Thoracic aorta (tissue), 2 donors: ENCODE measurements around the gene AKAP6. TPM values are rescaled to one million over a fixed set of nuclear protein-coding genes. Genes with fewer than 3 reads are reported as not detected.

Source experiments
- ATAC-seq: fragments of 150-250 bp; one replicate; pipeline ENCODE4 v1.8.0; 2017; ENCODE audit warnings: low read depth; ENCODE audit not compliant: insufficient number of reproducible peaks, low FRiP score
- DNase-seq: peaks from one replicate; pipeline ENCODE4 v3.0.0-alpha.2; 2020; ENCODE audit warnings: low spot score
- H3K27ac ChIP-seq, 2 donors: fragments of 200-600 bp; sonication (generic); 1 replicate in 1 of 2; 2 replicates in 1 of 2; pipeline ENCODE4 v1.5.1; 2016; ENCODE audit warnings: mild to moderate bottlenecking in 2 of 2, moderate library complexity in 2 of 2
- H3K27me3 ChIP-seq: fragments of 200-600 bp; sonication (generic); replicated peaks from 2 replicates; pipeline ENCODE4 v1.6.0; 2016; ENCODE audit warnings: mild to moderate bottlenecking; ENCODE audit not compliant: insufficient read depth
- H3K36me3 ChIP-seq: fragments of 200-600 bp; sonication (generic); one replicate; pipeline ENCODE4 v1.5.1; 2016
- H3K4me1 ChIP-seq, 2 donors: fragments of 200-600 bp; sonication (generic); 1 replicate in 1 of 2; 2 replicates in 1 of 2; pipeline versions ENCODE4 v1.5.1 to v1.6.0; 2016; ENCODE audit warnings: low read depth in 2 of 2, mild to moderate bottlenecking in 1 of 2; ENCODE audit not compliant: control insufficient read depth in 1 of 2
- H3K4me3 ChIP-seq: fragments of 200-600 bp; sonication (generic); 2 replicates; pipeline ENCODE4 v1.5.1; 2016; ENCODE audit warnings: mild to moderate bottlenecking
- H3K9me3 ChIP-seq: fragments of 200-600 bp; sonication (generic); 2 replicates; pipeline ENCODE4 v1.5.1; 2016
- CTCF ChIP-seq: fragments of 200-600 bp; sonication (generic); IDR thresholded peaks from one replicate; pipeline ENCODE4 v1.5.1; 2019; ENCODE audit warnings: antibody characterized with exemption
- total RNA-seq, 2 donors: library from RNA; depleted of rRNA; stranded (reverse); fragments of >200 nt; gene quantifications; one replicate each; pipeline versions ENCODE4 v1.1.0 to v1.2.3, GENCODE V29; 2016

Gene AKAP6
- total RNA-seq, 2 donors from 2014 or later = 78.9 to 104 TPM

- no peak for TF ChIP-seq CTCF
- no peak for ATAC-seq
- DNase-seq = no peak
- Histone ChIP-seq H3K9me3 (no peaks in the 10 kb centered on the region), H3K4me3 (no peak overlapping the region), H3K36me3 (no peaks in the 10 kb centered on the region), H3K4me1 (no peaks in the 10 kb centered on the region), H3K27me3 (no peaks in the 10 kb centered on the region), H3K27ac (no peak overlapping the region)
Measured at GRCh38 chr14:32342847-32343194, 13.7 kb downstream of the AKAP6 start.

- no peak overlapping the region for H3K4me3 ChIP-seq
- no peaks in the 10 kb centered on the region for H3K36me3 ChIP-seq
- no peaks in the 10 kb centered on the region for H3K4me1 ChIP-seq
- H3K27me3 ChIP-seq = no peaks in the 10 kb centered on the region
- ATAC-seq = no peak
- no peak overlapping the region for H3K27ac ChIP-seq
- TF ChIP-seq CTCF = no peak
- no peaks in the 10 kb centered on the region for H3K9me3 ChIP-seq
- DNase-seq = no peak
Measured at GRCh38 chr14:32343926-32344430, 14.9 kb downstream of the AKAP6 start.

GRCh38 chr14:32345311-32345791, 16.3 kb downstream of the AKAP6 start:
- Histone ChIP-seq H3K36me3 (no peaks in the 10 kb centered on the region), H3K4me1 (no peaks in the 10 kb centered on the region), H3K4me3 (no peak overlapping the region), H3K27ac (no peak overlapping the region), H3K9me3 (no peaks in the 10 kb centered on the region), H3K27me3 (no peaks in the 10 kb centered on the region)
- ATAC-seq (no peak), DNase-seq (no peak)
- no peak for TF ChIP-seq CTCF

GRCh38 chr14:32349322-32349721, 20.2 kb downstream of the AKAP6 start:
- ATAC-seq (no peak), DNase-seq (no peak)
- Histone ChIP-seq H3K27me3 (no peaks in the 10 kb centered on the region), H3K9me3 (no peaks in the 10 kb centered on the region), H3K36me3 (no peaks in the 10 kb centered on the region), H3K27ac (no peak overlapping the region), H3K4me1 (no peaks in the 10 kb centered on the region), H3K4me3 (no peak overlapping the region)
- no peak for TF ChIP-seq CTCF

- DNase-seq = no peak
- Histone ChIP-seq H3K9me3 (no peaks in the 10 kb centered on the region), H3K36me3 (no peaks in the 10 kb centered on the region), H3K27me3 (no peaks in the 10 kb centered on the region), H3K4me1 (no peaks in the 10 kb centered on the region), H3K27ac (no peak overlapping the region), H3K4me3 (no peak overlapping the region)
- ATAC-seq = no peak
- no peak for TF ChIP-seq CTCF
Measured at GRCh38 chr14:32350020-32350419, 20.9 kb downstream of the AKAP6 start.
